Muscle layer of duodenum (tissue), 2 donors: Measurements from ENCODE around the gene CLTRN.

Experiments used
- H3K27ac ChIP-seq: one replicate; pipeline ENCODE4 v1.7.0; 2013; ENCODE audit warnings: mild to moderate bottlenecking, low read length
- H3K27me3 ChIP-seq: one replicate; pipeline ENCODE4 v1.7.0; 2013; ENCODE audit warnings: low read depth, mild to moderate bottlenecking, control low read depth, low read length
- H3K36me3 ChIP-seq, 2 donors: one replicate each; pipeline ENCODE4 v1.7.0; 2013; ENCODE audit warnings: low read length in 2 of 2, control low read depth in 1 of 2, mild to moderate bottlenecking in 1 of 2; ENCODE audit not compliant: insufficient read depth in 2 of 2, control insufficient read depth in 1 of 2
- H3K4me1 ChIP-seq, 2 donors: one replicate each; pipeline ENCODE4 v1.7.0; 2013; ENCODE audit warnings: low read length in 2 of 2, mild to moderate bottlenecking in 2 of 2, control low read depth in 1 of 2, moderate library complexity in 1 of 2; ENCODE audit not compliant: insufficient read depth in 2 of 2, control insufficient read depth in 1 of 2
- H3K4me3 ChIP-seq, 2 donors: one replicate each; pipeline ENCODE4 v1.7.0; 2013; ENCODE audit warnings: low read length in 2 of 2, low read depth in 1 of 2, mild to moderate bottlenecking in 1 of 2
- H3K9me3 ChIP-seq, 2 donors: one replicate each; pipeline ENCODE4 v1.7.0; 2013; ENCODE audit warnings: low read length in 2 of 2, control low read depth in 1 of 2, mild to moderate bottlenecking in 1 of 2; ENCODE audit not compliant: control insufficient read depth in 1 of 2
- donor health status: healthy.

Gene CLTRN

DNA sequence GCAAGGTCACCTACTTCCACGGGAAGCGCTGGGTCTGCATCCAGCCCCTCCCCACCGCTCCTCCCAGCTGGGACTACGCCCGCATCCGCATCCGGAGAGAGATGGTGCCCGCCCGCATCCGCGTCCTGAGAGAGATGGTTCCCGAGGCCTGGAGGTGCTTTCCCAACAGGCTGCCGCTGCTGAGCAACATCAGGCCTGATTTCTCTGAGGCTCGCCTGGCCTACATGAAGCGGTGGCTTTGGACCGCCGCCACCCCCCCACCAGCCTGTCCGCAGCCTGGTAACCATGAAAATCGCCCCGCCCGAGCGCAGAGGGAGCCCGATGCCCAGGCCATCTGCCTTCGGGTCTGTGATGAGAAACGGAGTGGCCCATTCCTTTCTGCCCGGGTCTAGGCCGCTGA is 18.1 kb downstream of the CLTRN start:
- no peaks in the 10 kb centered on the region for H3K36me3 ChIP-seq
- H3K27ac ChIP-seq = no peak overlapping the region
- no peaks in the 10 kb centered on the region for H3K4me1 ChIP-seq
- no peaks in the 10 kb centered on the region for H3K27me3 ChIP-seq
- H3K9me3 ChIP-seq = no peaks in the 10 kb centered on the region
- no peak overlapping the region for H3K4me3 ChIP-seq

GRCh38 chrX:15646031-15646430 is 18.6 kb downstream of the CLTRN start:
- no peak overlapping the region for H3K4me3 ChIP-seq
- H3K4me1 ChIP-seq = no peaks in the 10 kb centered on the region
- no peaks in the 10 kb centered on the region for H3K36me3 ChIP-seq
- no peak overlapping the region for H3K27ac ChIP-seq
- H3K9me3 ChIP-seq = no peaks in the 10 kb centered on the region
- H3K27me3 ChIP-seq = no peaks in the 10 kb centered on the region

- no peaks in the 10 kb centered on the region for H3K9me3 ChIP-seq
- H3K4me1 ChIP-seq = no peaks in the 10 kb centered on the region
- no peaks in the 10 kb centered on the region for H3K27me3 ChIP-seq
- no peaks in the 10 kb centered on the region for H3K36me3 ChIP-seq
- H3K27ac ChIP-seq = no peak overlapping the region
- no peak overlapping the region for H3K4me3 ChIP-seq
Observed at GRCh38 chrX:15645266-15645665, 19.3 kb downstream of the CLTRN start.

GRCh38 chrX:15644560-15644872 is 20.1 kb downstream of the CLTRN start:
- H3K36me3 ChIP-seq = no peaks in the 10 kb centered on the region
- H3K4me1 ChIP-seq = no peaks in the 10 kb centered on the region
- no peaks in the 10 kb centered on the region for H3K9me3 ChIP-seq
- no peak overlapping the region for H3K27ac ChIP-seq
- no peaks in the 10 kb centered on the region for H3K27me3 ChIP-seq
- H3K4me3 ChIP-seq = no peak overlapping the region

GRCh38 chrX:15643786-15644559 is 20.6 kb downstream of the CLTRN start:
- Histone ChIP-seq H3K9me3 (no peaks in the 10 kb centered on the region), H3K4me1 (no peaks in the 10 kb centered on the region), H3K27ac (no peak overlapping the region), H3K4me3 (no peak overlapping the region), H3K36me3 (no peaks in the 10 kb centered on the region), H3K27me3 (no peaks in the 10 kb centered on the region)

- Histone ChIP-seq H3K27ac (no peak overlapping the region), H3K4me1 (no peaks in the 10 kb centered on the region), H3K9me3 (no peaks in the 10 kb centered on the region), H3K27me3 (no peaks in the 10 kb centered on the region), H3K36me3 (no peaks in the 10 kb centered on the region), H3K4me3 (no peak overlapping the region)
Observed at GRCh38 chrX:15631637-15632036, 33.0 kb downstream of the CLTRN start.

DNA sequence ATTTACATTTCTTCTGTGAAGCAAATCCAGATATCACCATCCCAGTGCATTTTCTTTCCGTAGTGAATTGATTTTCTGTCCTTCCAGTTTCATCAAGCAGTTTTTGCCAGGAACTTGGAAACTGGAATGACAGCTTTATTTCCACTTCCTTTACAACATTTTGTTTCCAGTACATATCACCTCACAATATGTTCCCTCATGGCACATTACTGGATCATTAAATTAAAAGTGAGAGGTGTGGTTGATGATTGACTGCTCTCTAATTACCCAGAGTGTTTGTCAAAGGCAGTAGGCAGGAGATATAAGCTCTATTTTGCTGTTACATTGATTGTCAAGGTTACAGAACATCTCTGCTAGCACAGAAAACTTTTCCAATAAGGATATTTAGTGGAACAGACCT is 41.6 kb downstream of the CLTRN start:
- Histone ChIP-seq H3K9me3 (no peaks in the 10 kb centered on the region), H3K27me3 (no peaks in the 10 kb centered on the region)

GRCh38 chrX:15619053-15619755 is 45.4 kb downstream of the CLTRN start:
- H3K36me3 ChIP-seq = no peaks in the 10 kb centered on the region
- no peak overlapping the region for H3K4me3 ChIP-seq
- H3K27me3 ChIP-seq = no peaks in the 10 kb centered on the region
- no peaks in the 10 kb centered on the region for H3K4me1 ChIP-seq
- H3K27ac ChIP-seq = no peak overlapping the region
- no peaks in the 10 kb centered on the region for H3K9me3 ChIP-seq

More for the DNA sequence above, 41.6 kb downstream of the CLTRN start:
- no peaks in the 10 kb centered on the region for H3K4me1 ChIP-seq
- H3K36me3 ChIP-seq = no peaks in the 10 kb centered on the region
- no peak overlapping the region for H3K4me3 ChIP-seq
- H3K27ac ChIP-seq = no peak overlapping the region

DNA sequence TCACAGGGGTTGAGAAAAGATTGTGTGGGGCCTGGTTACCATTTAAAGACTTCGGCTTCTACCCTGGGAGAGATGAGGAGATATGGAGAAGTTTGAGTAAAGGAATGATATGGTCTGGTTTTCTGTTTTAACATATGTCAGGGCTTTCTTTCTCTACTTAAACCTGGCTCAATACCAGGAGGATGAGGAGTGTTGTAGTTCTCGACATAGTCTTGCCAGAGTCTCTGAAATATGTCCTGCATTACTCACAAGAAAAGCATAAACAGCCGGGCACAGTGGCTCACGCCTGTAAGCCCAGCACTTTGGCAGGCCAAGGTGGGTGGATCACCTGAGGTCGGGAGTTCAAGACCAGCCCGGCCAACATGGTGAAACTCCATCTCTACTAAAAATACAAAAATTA is 47.5 kb downstream of the CLTRN start:
- no peak overlapping the region for H3K4me3 ChIP-seq
- no peaks in the 10 kb centered on the region for H3K9me3 ChIP-seq
- H3K27ac ChIP-seq = no peak overlapping the region
- H3K27me3 ChIP-seq = no peaks in the 10 kb centered on the region
- H3K4me1 ChIP-seq = no peaks in the 10 kb centered on the region
- H3K36me3 ChIP-seq = no peaks in the 10 kb centered on the region

- Histone ChIP-seq H3K4me3 (no peak overlapping the region), H3K4me1 (no peaks in the 10 kb centered on the region), H3K27me3 (no peaks in the 10 kb centered on the region), H3K27ac (no peak overlapping the region), H3K9me3 (no peaks in the 10 kb centered on the region), H3K36me3 (no peaks in the 10 kb centered on the region)
Observed at GRCh38 chrX:15616531-15616930, 48.1 kb downstream of the CLTRN start.

- no peaks in the 10 kb centered on the region for H3K9me3 ChIP-seq
- no peaks in the 10 kb centered on the region for H3K4me1 ChIP-seq
- H3K27me3 ChIP-seq = no peaks in the 10 kb centered on the region
- no peak overlapping the region for H3K4me3 ChIP-seq
- H3K36me3 ChIP-seq = no peaks in the 10 kb centered on the region
- H3K27ac ChIP-seq = no peak overlapping the region
Observed at GRCh38 chrX:15607067-15607466, 57.5 kb downstream of the CLTRN start.

- Histone ChIP-seq H3K27me3 (no peaks in the 10 kb centered on the region), H3K36me3 (no peaks in the 10 kb centered on the region), H3K27ac (no peak overlapping the region), H3K4me3 (no peak overlapping the region), H3K4me1 (no peaks in the 10 kb centered on the region), H3K9me3 (no peaks in the 10 kb centered on the region)
Observed at GRCh38 chrX:15606136-15606535, 58.5 kb downstream of the CLTRN start.
